ENCODE results near the gene FXYD2. TPM values are rescaled to one million over a fixed set of nuclear protein-coding genes. Genes with fewer than 3 reads are reported as not detected.

Gene FXYD2
- total and polyA plus RNA-seq, 7 experiments from 2014 or later = 3.1 to 25.6 (median 5.6) TPM

DNA sequence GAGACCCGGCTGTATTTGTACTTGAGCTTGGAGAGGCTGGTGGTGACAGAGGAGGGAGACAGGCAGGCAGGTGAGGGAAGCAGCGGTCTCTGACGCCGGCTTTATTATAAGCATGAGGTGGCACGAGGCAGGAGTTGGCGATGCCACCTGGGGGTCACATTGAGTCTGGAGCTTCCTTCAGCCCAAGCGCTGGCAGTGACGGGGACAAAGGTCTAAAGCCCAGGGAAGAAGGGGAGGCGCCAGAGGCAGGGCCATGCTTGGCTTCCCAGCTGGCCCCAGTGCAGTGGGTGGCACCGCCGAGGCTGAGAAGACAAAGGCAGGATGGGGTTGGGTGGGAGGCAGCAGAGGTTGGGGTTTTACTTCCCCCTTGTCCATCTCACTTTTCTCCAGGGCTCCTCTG lies 4.5 kb downstream of the FXYD2 start:
- DNase-seq (no peak), ATAC-seq (no peak)
- H3K27me3 Mint-ChIP-seq = no peaks in the 10 kb centered on the region
- Histone ChIP-seq H3K4me1 (ENCODE audit: control insufficient read depth in 2 of 2, insufficient read depth in 2 of 2, low read length in 2 of 2) (peaks cover 49 to 68% of the 10 kb centered on the region in 2 donors), H3K9me3 (ENCODE audit: control insufficient read depth in 2 of 3, low read length in 3 of 3) (no peaks in the 10 kb centered on the region), H3K36me3 (ENCODE audit: control insufficient read depth in 2 of 3, insufficient read depth in 3 of 3, low read length in 3 of 3) (no peaks in the 10 kb centered on the region), H3K4me3 (ENCODE audit: low read length) (no peak overlapping the region), H3K27ac (ENCODE audit: low read depth, low read length) (no peak overlapping the region), H3K27me3 (ENCODE audit: control insufficient read depth in 2 of 2, insufficient read depth in 2 of 2, low read length in 2 of 2) (no peaks in the 10 kb centered on the region)
- H3K27ac Mint-ChIP-seq = peak overlapping the region in 5 of 9 donors; percentile 26 to 80 (median 64)
- ChIA-PET POLR2A (no interaction called here), CTCF (interaction anchor here (1.0 to 10.9 kb wide), 4 partner anchors 14 to 233 kb away, joined by 3 to 189 read pairs (median 108); no protein-coding TSS in a partner anchor)
- H3K4me1 Mint-ChIP-seq = peaks cover 38 to 63% (median 56%) of the 10 kb centered on the region in 7 donors
- H3K9me3 Mint-ChIP-seq = no peaks in the 10 kb centered on the region
- H3K36me3 Mint-ChIP-seq = peaks cover 0 to 2% (median 0%) of the 10 kb centered on the region in 5 donors
- H3K4me3 Mint-ChIP-seq = no peak overlapping the region
- intact Hi-C loops (cut with micrococcal nuclease) = loop anchor here in 1 of 2 donors (5.0 kb wide), 1 partner anchor 87 kb away; no protein-coding TSS in a partner anchor

DNA sequence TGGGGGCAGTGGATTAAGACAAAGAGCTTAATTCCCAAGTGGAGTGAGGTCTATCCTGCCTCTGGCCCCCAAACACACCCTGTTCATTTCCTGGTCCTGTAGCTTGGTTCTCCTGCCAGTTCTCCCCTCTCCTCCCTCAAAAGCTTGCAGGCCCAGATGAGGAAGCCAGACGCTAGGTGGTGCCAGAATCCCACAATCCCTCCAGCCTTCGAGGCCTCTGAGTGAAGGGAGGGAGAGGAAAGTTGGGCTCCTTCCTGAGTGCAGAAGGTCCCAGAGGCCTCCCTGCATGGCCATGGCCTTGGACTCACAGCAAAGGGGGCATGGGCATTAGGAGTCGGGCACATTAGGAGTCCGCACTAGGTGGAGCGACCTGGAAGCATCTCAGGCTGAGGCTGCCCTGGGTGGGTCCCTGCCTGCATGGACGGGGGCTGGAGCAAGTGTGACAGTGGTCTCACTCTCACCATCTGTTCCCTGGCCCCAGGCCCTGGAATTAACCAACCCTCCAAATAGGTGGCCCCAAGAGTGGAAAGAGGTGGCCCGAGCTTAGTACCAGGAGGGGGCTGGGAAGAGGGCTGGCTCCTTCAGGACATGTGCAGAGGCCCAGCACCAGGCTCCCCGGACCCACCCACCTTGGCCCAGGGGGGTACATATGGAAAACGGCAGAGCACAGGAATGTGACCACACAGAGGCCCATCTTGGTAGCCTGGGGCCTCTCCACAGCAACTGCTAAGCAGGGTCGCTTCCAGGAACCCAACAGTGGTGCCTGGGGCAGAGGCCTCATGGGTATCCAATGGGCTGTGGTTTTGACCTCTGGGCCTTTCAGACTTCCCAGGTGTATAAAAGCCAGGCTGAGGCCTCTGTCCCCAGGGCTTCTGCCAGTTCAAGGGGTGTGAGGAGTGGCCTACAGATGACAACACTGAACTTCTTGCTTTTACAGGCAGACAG lies 5.2 kb downstream of the FXYD2 start:
- Histone ChIP-seq H3K27me3 (ENCODE audit: control insufficient read depth in 2 of 2, insufficient read depth in 2 of 2, low read length in 2 of 2) (no peaks in the 10 kb centered on the region), H3K4me1 (ENCODE audit: control insufficient read depth in 2 of 2, insufficient read depth in 2 of 2, low read length in 2 of 2) (peaks cover 56 to 72% of the 10 kb centered on the region in 2 donors), H3K36me3 (ENCODE audit: control insufficient read depth in 2 of 3, insufficient read depth in 3 of 3, low read length in 3 of 3) (no peaks in the 10 kb centered on the region), H3K9me3 (ENCODE audit: control insufficient read depth in 2 of 3, low read length in 3 of 3) (no peaks in the 10 kb centered on the region), H3K27ac (ENCODE audit: low read depth, low read length) (no peak overlapping the region), H3K4me3 (ENCODE audit: low read length) (no peak overlapping the region)
- H3K9me3 Mint-ChIP-seq = no peaks in the 10 kb centered on the region
- H3K27ac Mint-ChIP-seq = peak overlapping the region in 5 of 9 donors; percentile 53 to 93 (median 78)
- no peak overlapping the region for H3K4me3 Mint-ChIP-seq
- DNase-seq = no peak
- ChIA-PET CTCF (interaction anchor here (0.8 to 10.9 kb wide), 6 partner anchors 13 to 234 kb away, joined by 3 to 189 read pairs (median 67); no protein-coding TSS in a partner anchor), POLR2A (interaction anchor here (0.5 to 0.6 kb wide), 2 partner anchors 63 to 189 kb away, joined by 3 read pairs; no protein-coding TSS in a partner anchor)
- ATAC-seq = no peak
- intact Hi-C loops (cut with micrococcal nuclease) = loop anchor here (5.0 to 10.0 kb wide), 3 partner anchors 88 to 1563 kb away; partner anchors contain the start of gene USP2 (in 1 of the 2)
- peaks cover 40 to 65% (median 59%) of the 10 kb centered on the region in 7 donors for H3K4me1 Mint-ChIP-seq
- H3K36me3 Mint-ChIP-seq = peaks cover 0 to 2% (median 0%) of the 10 kb centered on the region in 5 donors
- no peaks in the 10 kb centered on the region for H3K27me3 Mint-ChIP-seq

DNA sequence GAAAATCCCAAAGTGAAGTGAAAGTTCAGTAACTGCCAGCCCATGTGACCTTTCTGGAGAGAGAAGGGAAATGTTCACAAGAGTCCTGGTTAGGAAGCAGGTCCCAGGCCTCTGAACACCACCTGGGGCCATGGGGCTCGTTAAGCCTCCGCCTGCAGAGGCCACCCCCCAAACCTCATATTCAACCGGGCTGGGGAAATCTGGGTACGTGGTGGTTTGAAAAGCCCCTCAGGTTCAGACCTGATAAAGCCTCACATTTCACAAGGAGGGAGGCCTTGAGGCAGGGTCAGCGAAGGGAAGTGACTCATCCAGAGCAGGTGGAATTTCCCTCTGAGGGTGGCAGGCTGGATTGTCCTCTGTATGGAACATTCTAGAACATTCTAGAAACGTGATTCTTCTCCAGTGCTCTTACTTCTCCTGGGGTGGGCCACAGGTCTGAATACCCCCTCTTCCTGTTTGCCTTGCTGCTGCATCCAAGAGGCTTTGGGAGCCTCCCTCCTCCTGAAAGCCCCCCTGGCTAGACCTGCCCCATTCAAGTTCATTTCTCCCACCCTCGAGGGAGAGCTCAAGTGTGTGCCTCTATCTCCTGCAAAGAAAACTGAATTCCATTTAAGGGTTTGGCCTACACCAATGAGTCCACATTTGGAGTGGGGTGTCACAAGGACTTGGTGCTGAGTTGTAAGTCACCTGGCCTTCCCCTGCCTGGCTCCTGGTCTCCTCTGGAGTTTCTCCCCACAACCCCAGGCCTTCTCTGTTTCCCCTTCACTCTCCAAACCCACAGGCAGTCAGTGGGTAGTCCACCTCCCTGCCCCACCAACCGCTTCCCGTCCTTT lies 6.3 kb downstream of the FXYD2 start:
- H3K4me1 Mint-ChIP-seq = peaks cover 39 to 62% (median 56%) of the 10 kb centered on the region in 7 donors
- POLR2A ChIA-PET = interaction anchor here (0.6 to 3.4 kb wide), 5 partner anchors 11 to 264 kb away, joined by 3 to 25 read pairs (median 4); no protein-coding TSS in a partner anchor

DNA sequence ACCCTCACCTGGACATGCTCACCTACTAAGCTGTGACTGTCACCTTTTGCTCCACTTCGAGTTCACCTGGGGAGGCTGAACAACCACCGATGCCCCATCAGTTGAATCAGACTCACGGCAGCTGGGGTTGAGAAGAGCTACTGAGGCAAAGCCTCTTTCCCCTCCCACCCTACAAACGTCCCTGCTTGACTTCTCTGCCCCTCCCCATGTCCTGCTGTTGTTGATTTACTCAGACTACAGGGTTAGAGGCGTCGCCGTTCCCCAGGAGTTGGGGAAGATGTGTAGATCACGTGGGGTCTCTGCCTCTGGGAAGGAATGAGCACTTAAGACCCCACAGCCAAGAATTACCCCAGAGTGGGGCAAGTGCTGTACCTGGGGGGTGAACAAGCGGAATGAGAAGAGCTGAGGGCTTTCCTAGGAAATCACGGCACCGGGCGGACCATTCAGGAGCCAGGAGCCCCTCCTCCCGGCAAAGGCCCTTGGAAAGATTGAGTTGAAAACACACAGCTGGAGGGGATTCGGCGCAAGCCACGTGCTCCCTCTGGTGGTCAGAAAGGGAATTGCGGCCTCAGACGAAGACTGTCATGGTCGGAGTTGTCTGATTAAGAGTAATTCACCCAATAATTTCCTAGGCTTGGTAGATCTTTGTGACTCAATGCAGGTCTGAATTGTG lies 7.0 kb downstream of the FXYD2 start:
- H3K27ac Mint-ChIP-seq = peak overlapping the region; percentile 61 to 93 (median 80)
- Histone ChIP-seq H3K4me3 (ENCODE audit: low read length) (no peak overlapping the region), H3K36me3 (ENCODE audit: control insufficient read depth in 2 of 3, insufficient read depth in 3 of 3, low read length in 3 of 3) (no peaks in the 10 kb centered on the region), H3K4me1 (ENCODE audit: control insufficient read depth in 2 of 2, insufficient read depth in 2 of 2, low read length in 2 of 2) (peaks cover 44 to 56% of the 10 kb centered on the region in 2 donors), H3K27me3 (ENCODE audit: control insufficient read depth in 2 of 2, insufficient read depth in 2 of 2, low read length in 2 of 2) (no peaks in the 10 kb centered on the region), H3K27ac (ENCODE audit: low read depth, low read length) (no peak overlapping the region), H3K9me3 (ENCODE audit: control insufficient read depth in 2 of 3, low read length in 3 of 3) (no peaks in the 10 kb centered on the region)
- H3K4me1 Mint-ChIP-seq = peaks cover 35 to 63% (median 51%) of the 10 kb centered on the region in 7 donors
- H3K36me3 Mint-ChIP-seq = peaks cover 0 to 2% (median 0%) of the 10 kb centered on the region in 5 donors
- POLR2A ChIA-PET = interaction anchor here (0.6 to 3.4 kb wide), 5 partner anchors 8 to 255 kb away, joined by 3 to 25 read pairs (median 4); no protein-coding TSS in a partner anchor
- H3K9me3 Mint-ChIP-seq = no peaks in the 10 kb centered on the region
- DNase-seq = peak; percentile 64 to 91 (median 76)
- peak overlapping the region; percentile 4 to 83 (median 38) for H3K4me3 Mint-ChIP-seq
- CTCF ChIA-PET = interaction anchor here (1.0 to 7.5 kb wide), 9 partner anchors 10 to 391 kb away, joined by 3 to 189 read pairs (median 8); no protein-coding TSS in a partner anchor
- H3K27me3 Mint-ChIP-seq = no peaks in the 10 kb centered on the region
- ATAC-seq = peak; percentile 46
- intact Hi-C loops (cut with micrococcal nuclease) = loop anchor here (1.0 to 10.0 kb wide), 6 partner anchors 10 to 1565 kb away; partner anchors contain the start of genes PCSK7 (in 1 of the 2), RNF214 (in 1 of the 2) and USP2 (in 1 of the 2)

More for the DNA sequence above, 6.3 kb downstream of the FXYD2 start:
- Histone ChIP-seq H3K4me3 (ENCODE audit: low read length) (no peak overlapping the region), H3K36me3 (ENCODE audit: control insufficient read depth in 2 of 3, insufficient read depth in 3 of 3, low read length in 3 of 3) (no peaks in the 10 kb centered on the region), H3K4me1 (ENCODE audit: control insufficient read depth in 2 of 2, insufficient read depth in 2 of 2, low read length in 2 of 2) (peaks cover 51 to 63% of the 10 kb centered on the region in 2 donors), H3K27ac (ENCODE audit: low read depth, low read length) (no peak overlapping the region), H3K9me3 (ENCODE audit: control insufficient read depth in 2 of 3, low read length in 3 of 3) (no peaks in the 10 kb centered on the region), H3K27me3 (ENCODE audit: control insufficient read depth in 2 of 2, insufficient read depth in 2 of 2, low read length in 2 of 2) (no peaks in the 10 kb centered on the region)
- H3K36me3 Mint-ChIP-seq = peaks cover 0 to 2% (median 0%) of the 10 kb centered on the region in 5 donors
- ATAC-seq = peak; percentile 22
- no peaks in the 10 kb centered on the region for H3K9me3 Mint-ChIP-seq
- peak in 2 of 9 donors; percentile 23 to 67 for DNase-seq
- H3K27ac Mint-ChIP-seq = peak overlapping the region; percentile 61 to 93 (median 80)
- no peaks in the 10 kb centered on the region for H3K27me3 Mint-ChIP-seq
- intact Hi-C loops (cut with micrococcal nuclease) = loop anchor here (1.0 to 10.0 kb wide), 3 partner anchors 235 to 1564 kb away; partner anchors contain the start of gene USP2 (in 1 of the 2)
- CTCF ChIA-PET = interaction anchor here (0.5 to 10.9 kb wide), 12 partner anchors 10 to 392 kb away, joined by 3 to 189 read pairs (median 8); no protein-coding TSS in a partner anchor
- H3K4me3 Mint-ChIP-seq = peak overlapping the region in 7 of 10 donors; percentile 4 to 83 (median 38)

DNA sequence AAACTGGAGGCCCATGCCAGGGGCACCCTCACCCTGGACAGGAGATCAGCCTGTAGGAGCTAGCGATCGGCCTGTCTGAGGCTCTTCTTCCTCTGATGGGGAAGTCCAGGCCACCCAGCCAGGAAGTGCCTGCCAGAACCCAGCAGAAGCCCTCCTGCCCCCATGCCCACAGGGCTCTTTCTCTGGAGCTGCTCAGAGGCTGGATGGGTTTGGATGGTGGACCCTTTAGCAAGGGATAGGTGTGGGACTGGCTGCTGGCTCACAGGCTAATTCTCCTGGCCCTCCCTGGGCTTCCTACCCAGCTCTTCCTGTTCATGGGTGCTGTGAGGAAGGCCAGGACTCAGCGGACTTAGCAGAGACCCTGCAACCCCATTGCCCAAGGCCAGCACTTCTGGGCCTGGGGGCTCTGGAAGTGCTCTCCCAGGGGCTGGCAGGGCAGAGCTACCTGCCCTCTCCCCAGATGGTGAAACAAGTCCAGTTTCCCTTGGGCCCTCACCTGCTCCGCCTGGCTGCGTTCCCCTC lies 7.6 kb downstream of the FXYD2 start:
- no peak overlapping the region for H3K27ac ChIP-seq (ENCODE audit: low read depth, low read length)
- CTCF ChIA-PET = interaction anchor here (0.5 to 7.5 kb wide), 11 partner anchors 11 to 1330 kb away, joined by 3 to 189 read pairs (median 8); no protein-coding TSS in a partner anchor
- no peaks in the 10 kb centered on the region for H3K27me3 ChIP-seq (ENCODE audit: control insufficient read depth in 2 of 2, insufficient read depth in 2 of 2, low read length in 2 of 2)
- no peaks in the 10 kb centered on the region for H3K9me3 ChIP-seq (ENCODE audit: control insufficient read depth in 2 of 3, low read length in 3 of 3)
- H3K4me1 ChIP-seq (ENCODE audit: control insufficient read depth in 2 of 2, insufficient read depth in 2 of 2, low read length in 2 of 2) = peaks cover 39 to 50% of the 10 kb centered on the region in 2 donors
- ATAC-seq = no peak
- no peaks in the 10 kb centered on the region for H3K36me3 ChIP-seq (ENCODE audit: control insufficient read depth in 2 of 3, insufficient read depth in 3 of 3, low read length in 3 of 3)
- H3K4me3 ChIP-seq (ENCODE audit: low read length) = no peak overlapping the region
- no peaks in the 10 kb centered on the region for H3K27me3 Mint-ChIP-seq
- peak overlapping the region in 7 of 9 donors; percentile 62 to 93 (median 80) for H3K27ac Mint-ChIP-seq
- peak overlapping the region in 4 of 10 donors; percentile 37 to 83 (median 56) for H3K4me3 Mint-ChIP-seq
- intact Hi-C loops (cut with micrococcal nuclease) = loop anchor here (1.0 to 10.0 kb wide), 5 partner anchors 10 to 1565 kb away; partner anchors contain the start of genes PCSK7 (in 1 of the 2), RNF214 (in 1 of the 2) and USP2 (in 1 of the 2)
- H3K4me1 Mint-ChIP-seq = peaks cover 31 to 58% (median 46%) of the 10 kb centered on the region in 7 donors
- POLR2A ChIA-PET = interaction anchor here (0.6 to 3.4 kb wide), 5 partner anchors 9 to 255 kb away, joined by 3 to 25 read pairs (median 4); no protein-coding TSS in a partner anchor
- DNase-seq = no peak
- peaks cover 0 to 2% (median 0%) of the 10 kb centered on the region in 5 donors for H3K36me3 Mint-ChIP-seq
- no peaks in the 10 kb centered on the region for H3K9me3 Mint-ChIP-seq

Measured in naive thymus-derived CD4-positive, alpha-beta T cell (primary cell).